Left forelimb (tissue), 1 donor: ENCODE measurements around the gene PSMB7.

Experiments
- DNase-seq: peaks from one replicate; pipeline ENCODE4 v3.0.0-alpha.2; 2018; ENCODE audit warnings: low spot score

Gene PSMB7

DNA sequence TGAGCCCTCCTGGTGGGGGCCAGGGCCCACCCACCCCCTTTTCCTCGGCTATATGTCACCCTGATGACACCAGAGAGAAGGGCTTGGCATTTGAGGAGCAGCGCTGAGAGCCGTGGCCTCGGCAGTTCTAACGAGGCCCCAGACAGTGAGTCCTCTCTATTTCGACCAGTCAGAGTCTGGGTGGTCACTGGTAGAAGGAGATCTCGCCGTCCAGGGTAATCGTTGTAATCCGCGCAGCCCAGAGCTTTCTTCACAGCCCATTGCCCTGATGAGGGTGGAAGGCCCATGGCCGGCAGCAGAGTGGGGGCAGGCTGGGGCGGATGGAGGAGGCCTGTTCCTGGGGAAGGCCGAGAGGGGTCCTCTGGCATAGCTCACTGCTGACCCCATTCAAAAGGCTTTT is 70.2 kb downstream of the PSMB7 start:
- DNase-seq = no peak

DNA sequence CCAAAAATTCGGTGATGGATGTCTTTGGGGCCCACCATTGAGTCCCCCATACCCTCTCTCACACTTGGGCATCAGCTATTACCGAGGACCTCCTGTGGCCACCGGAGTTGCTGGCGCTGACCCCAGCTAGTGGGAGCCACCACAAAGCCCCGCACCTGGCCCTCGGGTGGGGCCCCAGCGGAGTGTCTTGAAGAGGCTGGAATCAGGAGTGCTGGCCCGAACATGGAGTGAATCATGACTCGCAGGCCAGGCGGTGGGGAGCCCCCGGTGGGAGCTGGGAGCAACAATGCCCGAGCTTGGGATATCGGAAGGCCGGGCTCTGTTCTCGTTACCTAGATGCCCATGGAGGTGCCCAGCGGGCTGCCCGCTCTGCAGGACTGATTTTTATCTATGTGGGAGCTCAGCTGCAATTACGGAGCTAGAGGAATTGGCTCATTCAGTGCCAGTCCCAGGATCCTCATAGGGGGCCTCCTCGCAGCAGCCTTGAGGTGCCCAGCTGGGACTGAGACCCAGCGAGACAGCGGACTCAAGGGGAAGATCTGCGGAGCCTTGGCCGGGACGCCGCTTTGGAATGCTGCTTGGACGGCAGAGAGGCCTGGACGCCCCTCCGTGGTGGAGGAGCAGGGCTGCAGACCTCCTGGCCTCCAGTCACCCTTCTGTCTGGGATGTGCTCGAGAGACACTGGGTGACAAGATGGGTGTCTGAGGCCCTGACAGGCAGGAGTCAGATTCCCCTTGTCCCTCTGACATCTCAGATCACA is 70.8 kb downstream of the PSMB7 start:
- DNase-seq = no peak

- no peak for DNase-seq
These were observed 71.5 kb downstream of the PSMB7 start for GRCh38 chr9:124343533-124344290.

DNA sequence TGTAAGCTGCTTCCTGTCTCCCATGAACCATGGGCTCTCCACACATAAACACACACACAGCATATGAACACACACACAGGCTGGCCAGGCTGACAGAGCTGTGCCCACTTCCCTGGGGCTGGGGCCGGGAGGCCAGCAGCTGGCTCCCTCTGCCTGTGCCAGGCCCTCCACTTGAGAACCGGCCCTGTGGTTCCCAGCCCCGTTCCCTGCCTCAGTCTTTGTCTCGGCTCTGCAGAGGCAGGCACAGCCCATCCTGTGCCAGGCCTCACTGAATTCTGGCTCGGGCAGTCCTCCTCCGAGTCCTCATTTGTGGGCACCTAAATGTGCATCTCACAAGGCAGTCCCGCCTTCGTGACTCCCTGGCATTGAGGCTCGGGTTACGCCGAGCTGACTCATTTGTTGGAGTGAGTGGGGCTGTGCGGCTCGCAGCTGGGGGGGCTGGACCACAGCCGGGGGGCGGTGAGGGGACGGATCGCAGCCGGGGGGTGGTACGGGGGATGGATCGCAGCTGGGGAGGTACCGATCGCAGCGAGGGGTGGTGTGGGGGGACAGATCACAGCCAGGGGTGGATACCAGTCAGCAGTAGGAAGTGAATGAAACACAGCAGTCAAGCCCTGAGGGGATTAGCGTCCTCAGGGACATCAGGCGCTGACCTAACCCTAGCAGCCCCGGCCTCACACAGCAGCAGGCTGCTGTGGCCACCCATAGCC is 72.3 kb downstream of the PSMB7 start:
- peak; percentile 84 for DNase-seq

DNA sequence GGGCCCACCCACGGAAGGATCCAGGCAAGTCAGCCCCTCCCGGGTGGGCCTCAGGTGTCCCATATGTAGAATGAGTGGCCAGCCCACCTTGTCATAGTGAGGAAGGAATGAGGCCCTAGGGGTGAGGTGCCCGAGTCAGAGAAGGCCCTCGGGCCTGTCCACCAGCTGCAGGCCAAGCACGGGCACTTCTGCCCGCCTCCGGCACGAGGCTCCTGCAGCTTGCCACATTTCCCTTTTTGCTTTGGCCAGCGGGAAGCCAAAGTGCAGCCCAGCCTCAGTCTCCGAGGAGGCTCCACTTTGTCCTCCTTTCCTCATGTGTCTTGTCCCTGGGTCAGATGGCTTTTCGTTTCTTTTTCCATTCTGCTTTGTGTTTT is 72.9 kb downstream of the PSMB7 start:
- DNase-seq = no peak

DNA sequence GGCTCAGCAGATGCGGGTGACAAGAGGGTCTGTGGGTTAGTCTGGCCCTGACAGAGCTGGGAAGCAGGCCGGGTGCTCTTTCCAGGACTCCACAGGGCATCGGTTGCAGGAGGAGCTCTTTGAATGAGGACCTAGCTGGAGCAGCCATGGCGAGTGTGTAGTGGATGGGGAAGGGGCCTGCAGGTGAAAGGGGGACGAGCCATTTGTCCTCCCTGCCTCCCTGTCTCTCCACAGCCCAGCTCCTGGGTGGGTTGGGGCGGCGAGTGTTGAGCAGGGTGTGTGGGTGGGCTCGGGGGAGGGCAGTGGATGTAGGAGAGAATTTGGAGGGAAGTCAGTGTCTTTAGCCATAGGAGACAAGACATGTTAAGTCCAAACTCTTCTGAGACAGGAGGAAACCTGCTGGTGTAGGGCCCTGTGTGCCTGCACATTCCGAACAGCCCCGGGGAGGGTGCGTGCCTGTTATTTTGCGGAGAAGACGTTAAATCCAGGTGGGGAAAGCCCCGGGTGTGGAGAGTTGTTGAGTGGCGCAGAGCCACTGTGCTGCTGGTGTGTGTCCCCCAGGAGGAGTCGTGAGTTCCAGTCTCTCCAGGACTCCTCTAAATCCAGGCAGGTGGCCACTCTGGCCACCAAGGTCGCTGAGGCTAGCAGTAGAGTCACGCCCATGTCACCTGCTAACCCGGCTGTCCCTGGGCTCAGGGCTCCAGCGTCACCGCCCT is 73.6 kb downstream of the PSMB7 start:
- no peak for DNase-seq

DNA sequence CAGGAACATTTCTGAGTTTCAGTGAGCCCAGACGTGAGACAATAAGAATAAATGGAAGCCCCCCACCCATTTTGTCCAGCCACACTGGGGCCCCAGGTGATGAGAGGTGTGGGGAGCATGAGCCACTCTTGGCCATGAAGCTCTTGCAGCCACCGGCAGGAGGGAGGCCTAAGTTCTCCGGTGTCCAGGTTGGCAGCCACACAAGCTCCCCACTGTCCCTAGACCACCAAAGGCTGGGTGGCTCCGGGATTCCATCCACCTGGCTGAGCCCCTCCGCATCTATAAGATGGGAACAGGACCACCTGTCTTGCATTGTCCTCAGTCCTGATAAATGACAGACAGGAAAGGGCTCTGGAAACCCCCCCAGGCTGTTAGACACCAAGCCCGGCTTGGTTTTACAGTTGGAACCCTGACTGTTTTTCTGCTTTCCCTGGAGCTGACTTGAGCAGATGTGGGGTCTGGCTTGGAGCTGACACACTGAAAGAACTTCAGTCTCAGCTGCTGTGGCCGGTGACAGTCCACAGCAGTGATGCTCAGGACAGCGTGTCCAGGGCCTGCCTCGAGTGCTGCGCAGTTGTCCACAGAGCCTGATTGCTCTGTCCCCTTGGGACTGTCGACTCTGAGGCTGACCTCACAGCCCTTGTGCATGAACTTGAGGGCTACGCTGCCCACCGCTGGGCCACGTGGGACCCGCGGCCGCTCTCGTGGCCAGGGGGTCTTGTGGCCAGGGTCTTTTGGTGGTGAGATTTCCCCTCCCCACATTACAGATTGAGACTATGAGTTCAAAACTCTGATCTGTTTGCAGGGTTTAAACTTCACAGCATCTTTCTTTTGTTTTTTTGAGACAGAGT is 74.8 kb downstream of the PSMB7 start:
- DNase-seq = no peak

- DNase-seq = no peak
These were observed 75.6 kb downstream of the PSMB7 start for GRCh38 chr9:124339603-124340146.

- DNase-seq = no peak
These were observed 77.7 kb downstream of the PSMB7 start for GRCh38 chr9:124337562-124337961.

GRCh38 chr9:124335320-124335707 is 79.9 kb downstream of the PSMB7 start:
- no peak for DNase-seq

- no peak for DNase-seq
These were observed 80.5 kb downstream of the PSMB7 start for GRCh38 chr9:124334568-124335319.

DNA sequence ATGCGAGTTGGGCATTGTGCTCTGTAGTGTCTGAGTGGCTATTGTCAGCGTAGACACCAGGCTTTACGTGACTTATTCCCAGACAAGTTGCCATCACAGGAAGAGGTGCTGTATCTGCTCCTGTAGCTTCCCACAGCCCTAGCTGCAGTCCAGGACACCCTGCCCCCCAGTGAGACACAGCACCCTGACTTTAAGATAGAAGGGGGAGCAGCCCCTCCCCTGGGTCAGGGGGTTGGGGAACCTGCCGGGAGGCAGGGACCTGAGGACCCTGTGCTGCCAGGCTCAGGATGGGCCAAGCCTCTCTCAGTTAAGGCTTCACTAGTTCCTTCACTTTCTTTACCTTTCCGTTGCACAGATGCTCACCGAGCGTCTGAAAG is 82.1 kb downstream of the PSMB7 start:
- DNase-seq = no peak

GRCh38 chr9:124332361-124333202 is 82.7 kb downstream of the PSMB7 start:
- peak; percentile 86 for DNase-seq

DNA sequence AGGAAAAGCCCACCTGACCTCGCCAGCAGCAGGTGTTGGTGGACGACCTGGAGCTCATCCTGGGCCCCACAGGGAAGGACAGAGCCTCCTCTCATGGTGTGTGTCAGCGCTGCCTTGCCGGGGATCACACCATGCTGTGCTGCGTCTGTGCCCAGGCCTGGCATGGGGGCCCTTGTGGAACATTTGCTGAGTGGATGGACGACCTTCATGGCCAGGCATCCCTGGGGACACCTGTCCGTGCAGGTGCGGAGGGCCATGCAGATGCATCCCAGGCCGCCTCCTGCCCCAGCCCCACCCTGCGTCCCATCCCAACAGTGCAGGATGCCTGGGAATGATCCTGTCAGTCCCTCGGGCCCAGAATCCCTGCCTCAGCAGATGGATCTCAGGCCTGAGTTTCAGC is 83.7 kb downstream of the PSMB7 start:
- no peak for DNase-seq

DNA sequence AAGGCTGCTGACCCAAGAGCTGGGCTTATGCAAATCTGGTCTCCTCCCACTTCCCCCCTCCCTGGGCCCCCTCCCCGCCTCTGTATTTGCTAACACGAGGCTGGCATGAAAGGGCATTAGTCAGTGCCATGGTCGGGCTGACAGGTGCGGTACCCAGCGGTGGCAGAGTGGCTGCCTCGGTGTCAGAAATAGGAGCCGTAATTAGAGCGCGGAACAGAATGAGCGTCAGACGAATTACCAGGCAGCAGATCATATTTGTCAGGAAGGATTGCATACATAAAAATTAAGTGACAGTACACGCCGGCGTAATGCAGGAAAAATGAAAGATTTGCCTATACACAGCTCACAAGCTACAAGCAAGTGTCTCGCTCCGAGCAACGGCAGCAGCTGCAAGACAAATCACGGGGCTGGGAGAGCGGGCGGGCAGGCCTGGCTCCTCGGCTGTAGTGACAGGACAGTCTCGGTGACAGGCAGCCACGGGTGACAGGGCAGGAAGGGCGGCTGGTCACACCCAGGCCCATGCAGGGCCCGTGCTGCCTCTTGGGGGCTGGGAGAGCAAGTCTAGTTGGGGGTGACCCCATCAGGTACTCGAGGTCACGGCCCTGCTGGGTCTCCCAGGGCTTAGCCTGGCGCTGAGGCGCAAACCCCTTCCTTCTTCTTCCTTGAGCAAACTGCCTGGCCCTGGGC is 85.1 kb downstream of the PSMB7 start:
- no peak for DNase-seq

- no peak for DNase-seq
These were observed 85.9 kb downstream of the PSMB7 start for GRCh38 chr9:124329206-124329792.

GRCh38 chr9:124328285-124328684 is 87.0 kb downstream of the PSMB7 start:
- DNase-seq = no peak

GRCh38 chr9:124327491-124327890 is 87.8 kb downstream of the PSMB7 start:
- DNase-seq = no peak
